HG02943 (cell line): ENCODE measurements around the gene HNRNPA1.

ENCODE experiments used
- ATAC-seq: cut with Tn5 transposase; IDR thresholded peaks from one replicate; pipeline ENCODE4 v1.9.1; 2021; ENCODE audit warnings: mild to moderate bottlenecking, low read depth, moderate library complexity; ENCODE audit not compliant: unreplicated experiment

HNRNPA1 gene

DNA sequence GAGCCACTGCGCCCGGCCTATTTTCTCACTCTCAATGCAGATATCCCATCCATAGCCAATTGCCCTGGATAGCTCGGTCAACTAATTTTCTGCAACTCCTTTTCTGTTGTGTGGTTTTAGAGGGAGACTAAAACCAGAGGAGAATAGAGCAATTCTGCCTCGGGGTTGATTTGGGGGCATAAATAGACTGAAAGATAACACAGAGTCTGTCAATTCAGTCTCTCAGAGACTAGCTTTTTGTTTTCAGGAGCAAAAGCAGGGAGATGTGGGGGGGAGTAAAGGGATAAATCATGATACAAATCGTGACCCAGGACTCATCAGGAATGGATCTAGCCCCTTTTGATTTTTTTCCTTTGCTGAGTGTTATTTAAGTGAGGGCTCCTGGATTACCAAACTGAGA, 50.9 kb downstream of the HNRNPA1 start:
- ATAC-seq: no peak

DNA sequence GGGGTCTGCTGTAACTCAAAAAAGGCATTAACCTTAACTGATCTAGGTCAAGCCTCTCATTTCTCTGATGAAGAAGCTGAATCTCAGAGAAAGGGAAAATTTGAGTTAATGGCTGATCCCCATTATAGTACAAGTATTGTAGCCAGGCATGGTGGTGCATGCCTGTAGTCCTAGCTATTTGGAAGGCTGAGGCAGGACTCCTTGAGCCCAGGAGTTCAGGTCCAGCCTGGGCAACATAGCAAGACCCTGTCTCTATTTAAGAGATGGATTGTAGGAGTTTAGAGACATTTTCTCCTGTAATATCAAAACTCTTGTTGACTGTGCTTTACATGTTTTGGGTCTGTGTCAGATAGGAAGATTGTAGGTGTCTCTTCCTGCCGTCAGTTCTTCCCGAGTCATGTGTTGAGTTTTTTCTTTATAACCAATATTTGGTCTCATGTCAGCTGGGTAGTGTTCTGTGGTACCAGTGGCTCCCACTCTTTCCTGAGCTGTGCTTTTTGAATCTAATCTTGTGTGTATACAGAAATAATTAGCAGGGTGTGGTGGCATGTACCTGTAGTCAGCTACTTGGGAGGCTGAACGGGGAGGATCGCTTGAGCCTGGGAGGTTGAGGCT, 53.0 kb downstream of the HNRNPA1 start:
- ATAC-seq: no peak
